Neuron (in vitro differentiated cells): Measurements from ENCODE around the gene MMP23B.

Source experiments
- H2AFZ ChIP-seq: one replicate; pipeline ENCODE4 v1.6.1; 2013; ENCODE audit warnings: low read depth, mild to moderate bottlenecking, inconsistent platforms, low read length, moderate library complexity
- H3K27me3 ChIP-seq: one replicate; pipeline ENCODE4 v1.6.1; 2013; ENCODE audit warnings: low read length; ENCODE audit not compliant: insufficient read depth
- H3K36me3 ChIP-seq: one replicate; pipeline ENCODE4 v1.6.1; 2013; ENCODE audit warnings: low read length; ENCODE audit not compliant: insufficient read depth
- H3K4me1 ChIP-seq: one replicate; pipeline ENCODE4 v1.6.1; 2013; ENCODE audit warnings: low read length; ENCODE audit not compliant: insufficient read depth
- H3K4me3 ChIP-seq: 2 replicates; pipeline ENCODE4 v1.5.1; 2013; ENCODE audit warnings: mild to moderate bottlenecking, low read length, moderate library complexity
- H3K9me3 ChIP-seq: one replicate; pipeline ENCODE4 v1.6.1; 2013; ENCODE audit warnings: low read length

MMP23B gene

GRCh38 chr1:1619917-1620361 is 12.0 kb upstream of the MMP23B start:
- peaks cover 12% of the 10 kb centered on the region for H3K4me1 ChIP-seq
- H3K27me3 ChIP-seq = no peaks in the 10 kb centered on the region
- peaks cover 10% of the 10 kb centered on the region for H3K36me3 ChIP-seq
- no peaks in the 10 kb centered on the region for H3K9me3 ChIP-seq
- no peak overlapping the region for H3K4me3 ChIP-seq
- H2AFZ ChIP-seq = no peak overlapping the region

GRCh38 chr1:1620433-1621139 is 11.4 kb upstream of the MMP23B start:
- no peaks in the 10 kb centered on the region for H3K9me3 ChIP-seq
- H3K4me1 ChIP-seq = peaks cover 12% of the 10 kb centered on the region
- peaks cover 10% of the 10 kb centered on the region for H3K36me3 ChIP-seq
- no peaks in the 10 kb centered on the region for H3K27me3 ChIP-seq
- no peak overlapping the region for H3K4me3 ChIP-seq
- no peak overlapping the region for H2AFZ ChIP-seq

GRCh38 chr1:1621173-1622009 is 10.6 kb upstream of the MMP23B start:
- peaks cover 10% of the 10 kb centered on the region for H3K36me3 ChIP-seq
- no peaks in the 10 kb centered on the region for H3K9me3 ChIP-seq
- peaks cover 10% of the 10 kb centered on the region for H3K4me1 ChIP-seq
- no peaks in the 10 kb centered on the region for H3K27me3 ChIP-seq
- no peak overlapping the region for H3K4me3 ChIP-seq
- H2AFZ ChIP-seq = no peak overlapping the region

- peaks cover 2% of the 10 kb centered on the region for H3K4me1 ChIP-seq
These were observed 9.8 kb upstream of the MMP23B start for GRCh38 chr1:1622010-1622787.

GRCh38 chr1:1622788-1623094 is 9.2 kb upstream of the MMP23B start:
- peaks cover 16% of the 10 kb centered on the region for H3K36me3 ChIP-seq
- no peaks in the 10 kb centered on the region for H3K27me3 ChIP-seq
- no peaks in the 10 kb centered on the region for H3K4me1 ChIP-seq
- no peaks in the 10 kb centered on the region for H3K9me3 ChIP-seq
- no peak overlapping the region for H2AFZ ChIP-seq
- H3K4me3 ChIP-seq = no peak overlapping the region

More at GRCh38 chr1:1622010-1622787, 9.8 kb upstream of the MMP23B start:
- Histone ChIP-seq H3K27me3 (no peaks in the 10 kb centered on the region), H2AFZ (no peak overlapping the region), H3K4me3 (no peak overlapping the region), H3K36me3 (peaks cover 13% of the 10 kb centered on the region), H3K9me3 (no peaks in the 10 kb centered on the region)

- Histone ChIP-seq H2AFZ (no peak overlapping the region), H3K4me1 (no peaks in the 10 kb centered on the region)
These were observed 8.8 kb upstream of the MMP23B start for GRCh38 chr1:1623181-1623630.

GRCh38 chr1:1623631-1624442 is 8.1 kb upstream of the MMP23B start:
- Histone ChIP-seq H2AFZ (no peak overlapping the region), H3K4me3 (no peak overlapping the region), H3K9me3 (no peaks in the 10 kb centered on the region), H3K4me1 (no peaks in the 10 kb centered on the region), H3K36me3 (peaks cover 19% of the 10 kb centered on the region), H3K27me3 (no peaks in the 10 kb centered on the region)

More at GRCh38 chr1:1623181-1623630, 8.8 kb upstream of the MMP23B start:
- Histone ChIP-seq H3K36me3 (peaks cover 18% of the 10 kb centered on the region), H3K9me3 (no peaks in the 10 kb centered on the region), H3K4me3 (no peak overlapping the region), H3K27me3 (no peaks in the 10 kb centered on the region)

GRCh38 chr1:1624443-1625403 is 7.2 kb upstream of the MMP23B start:
- H3K9me3 ChIP-seq = no peaks in the 10 kb centered on the region
- H2AFZ ChIP-seq = no peak overlapping the region
- H3K27me3 ChIP-seq = no peaks in the 10 kb centered on the region
- H3K4me1 ChIP-seq = no peaks in the 10 kb centered on the region
- no peak overlapping the region for H3K4me3 ChIP-seq
- H3K36me3 ChIP-seq = peaks cover 19% of the 10 kb centered on the region

GRCh38 chr1:1625404-1625775 is 6.6 kb upstream of the MMP23B start:
- no peak overlapping the region for H3K4me3 ChIP-seq
- no peak overlapping the region for H2AFZ ChIP-seq
- no peaks in the 10 kb centered on the region for H3K4me1 ChIP-seq
- H3K27me3 ChIP-seq = no peaks in the 10 kb centered on the region
- peaks cover 19% of the 10 kb centered on the region for H3K36me3 ChIP-seq
- H3K9me3 ChIP-seq = no peaks in the 10 kb centered on the region

- Histone ChIP-seq H3K36me3 (peaks cover 19% of the 10 kb centered on the region), H3K4me1 (no peaks in the 10 kb centered on the region), H3K4me3 (no peak overlapping the region), H3K27me3 (no peaks in the 10 kb centered on the region), H2AFZ (no peak overlapping the region), H3K9me3 (no peaks in the 10 kb centered on the region)
These were observed 6.2 kb upstream of the MMP23B start for GRCh38 chr1:1625824-1626206.

- Histone ChIP-seq H3K9me3 (no peaks in the 10 kb centered on the region), H3K36me3 (peaks cover 19% of the 10 kb centered on the region), H3K4me3 (no peak overlapping the region), H3K4me1 (no peaks in the 10 kb centered on the region), H3K27me3 (no peaks in the 10 kb centered on the region), H2AFZ (no peak overlapping the region)
These were observed 5.5 kb upstream of the MMP23B start for GRCh38 chr1:1626207-1627141.
